Thyroid gland (tissue), 4 donors: ENCODE measurements around the gene THOC2.

Experiments used
- POLR2A ChIP-seq, 2 donors: fragments of 450-650 bp; IDR thresholded peaks; one replicate each; pipeline ENCODE4 v1.6.1; 2017; ENCODE audit warnings: antibody characterized with exemption in 2 of 2, mild to moderate bottlenecking in 2 of 2, moderate library complexity in 1 of 2
- TF ChIP-seq, protein P1 (sequence below), 6 experiments: fragments of 200-600 bp in 3 of 6; fragments of 450-650 bp in 3 of 6; sonication (generic) in 3 of 6; IDR thresholded peaks; one replicate each; pipeline ENCODE4 v1.5.1; 2016 to 2019; ENCODE audit warnings: antibody characterized with exemption in 6 of 6, mild to moderate bottlenecking in 2 of 6, inconsistent platforms in 1 of 6, moderate library complexity in 1 of 6

DNA sequence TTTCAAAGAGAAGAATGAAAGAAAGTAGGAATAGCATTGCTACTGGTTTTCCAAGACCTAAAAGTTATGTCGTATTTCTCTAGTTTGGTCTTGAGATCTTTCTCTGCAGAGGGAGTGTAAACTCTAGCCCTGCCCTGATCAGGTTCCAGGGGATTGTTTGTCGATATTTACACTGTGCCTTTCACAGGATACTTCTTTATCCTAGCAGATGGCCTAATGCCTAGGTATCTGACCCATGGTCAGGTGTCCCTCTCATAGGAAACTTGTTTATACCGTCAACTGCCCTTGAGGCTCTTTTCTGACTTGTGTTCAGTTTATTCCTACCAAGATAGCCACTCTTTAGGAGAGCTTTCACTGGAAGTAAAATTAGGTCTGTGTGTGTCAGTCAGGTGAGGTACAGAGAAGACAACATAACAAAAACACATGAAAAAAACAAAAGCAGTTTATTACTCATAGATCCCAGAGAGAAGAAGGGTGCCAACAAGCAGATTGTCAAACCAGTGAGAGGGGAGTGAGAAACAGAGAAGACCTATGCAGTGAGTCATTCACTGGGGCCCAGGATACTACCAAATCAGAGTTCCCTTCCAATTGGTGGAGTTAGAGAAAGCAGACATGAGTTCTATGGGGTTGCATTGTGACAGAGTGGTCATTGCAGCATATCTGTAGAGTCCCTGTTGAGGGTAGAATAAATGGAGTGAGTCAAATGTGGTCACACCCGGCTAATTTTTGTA lies 40.6 kb upstream of the THOC2 start:
- TF ChIP-seq, protein P1, sequence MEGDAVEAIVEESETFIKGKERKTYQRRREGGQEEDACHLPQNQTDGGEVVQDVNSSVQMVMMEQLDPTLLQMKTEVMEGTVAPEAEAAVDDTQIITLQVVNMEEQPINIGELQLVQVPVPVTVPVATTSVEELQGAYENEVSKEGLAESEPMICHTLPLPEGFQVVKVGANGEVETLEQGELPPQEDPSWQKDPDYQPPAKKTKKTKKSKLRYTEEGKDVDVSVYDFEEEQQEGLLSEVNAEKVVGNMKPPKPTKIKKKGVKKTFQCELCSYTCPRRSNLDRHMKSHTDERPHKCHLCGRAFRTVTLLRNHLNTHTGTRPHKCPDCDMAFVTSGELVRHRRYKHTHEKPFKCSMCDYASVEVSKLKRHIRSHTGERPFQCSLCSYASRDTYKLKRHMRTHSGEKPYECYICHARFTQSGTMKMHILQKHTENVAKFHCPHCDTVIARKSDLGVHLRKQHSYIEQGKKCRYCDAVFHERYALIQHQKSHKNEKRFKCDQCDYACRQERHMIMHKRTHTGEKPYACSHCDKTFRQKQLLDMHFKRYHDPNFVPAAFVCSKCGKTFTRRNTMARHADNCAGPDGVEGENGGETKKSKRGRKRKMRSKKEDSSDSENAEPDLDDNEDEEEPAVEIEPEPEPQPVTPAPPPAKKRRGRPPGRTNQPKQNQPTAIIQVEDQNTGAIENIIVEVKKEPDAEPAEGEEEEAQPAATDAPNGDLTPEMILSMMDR (IDR thresholded peaks at IDR 0.05), result no peak
- TF ChIP-seq POLR2A (IDR thresholded peaks at IDR 0.05), result no peak
